WTC11 (cell line): Measurements from ENCODE around the gene ZNF821.

ENCODE experiments used
- ZNF121 ChIP-seq: sonication (generic); formaldehyde crosslinking; IDR thresholded peaks from 2 replicates; pipeline ENCODE4 v1.8.0; 2023; ENCODE audit warnings: missing genetic modification reagents
- TF ChIP-seq, protein P1 (sequence below): fragments of 200-600 bp; IDR thresholded peaks from 2 replicates; pipeline ENCODE4 v1.8.0; 2022; ENCODE audit warnings: antibody characterized with exemption
- TF ChIP-seq, protein P2 (sequence below): sonication (generic); formaldehyde crosslinking; conservative IDR thresholded peaks from 2 replicates; pipeline ENCODE4 v1.8.1; 2023; ENCODE audit warnings: mild to moderate bottlenecking, low read depth, missing genetic modification reagents, moderate library complexity

DNA sequence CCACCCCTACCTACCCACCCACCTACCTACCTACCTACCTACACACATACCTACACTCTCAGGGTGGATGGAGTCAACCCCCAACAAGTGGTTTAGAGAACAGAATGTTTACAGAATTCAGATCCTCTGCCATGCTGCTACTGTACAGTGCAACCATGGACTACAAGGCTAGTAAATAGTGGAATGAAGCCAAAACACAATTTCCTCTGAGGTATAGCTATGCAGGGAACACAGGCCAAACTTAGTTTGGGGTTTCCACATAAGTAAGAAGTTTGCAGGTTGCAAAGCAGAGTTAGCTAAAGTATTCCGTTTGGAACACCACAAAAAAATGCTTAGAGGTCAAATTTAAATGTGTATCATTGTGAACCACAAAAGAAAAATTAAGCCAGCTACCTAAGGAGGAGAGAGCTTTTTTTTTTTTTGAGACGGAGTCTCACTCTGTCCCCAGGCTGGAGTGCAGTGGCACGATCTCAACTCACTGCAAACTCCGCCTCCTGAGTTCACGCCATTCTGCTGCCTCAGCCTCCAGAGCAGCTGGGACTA lies 72.7 kb downstream of the ZNF821 start:
- TF ChIP-seq, protein P1, sequence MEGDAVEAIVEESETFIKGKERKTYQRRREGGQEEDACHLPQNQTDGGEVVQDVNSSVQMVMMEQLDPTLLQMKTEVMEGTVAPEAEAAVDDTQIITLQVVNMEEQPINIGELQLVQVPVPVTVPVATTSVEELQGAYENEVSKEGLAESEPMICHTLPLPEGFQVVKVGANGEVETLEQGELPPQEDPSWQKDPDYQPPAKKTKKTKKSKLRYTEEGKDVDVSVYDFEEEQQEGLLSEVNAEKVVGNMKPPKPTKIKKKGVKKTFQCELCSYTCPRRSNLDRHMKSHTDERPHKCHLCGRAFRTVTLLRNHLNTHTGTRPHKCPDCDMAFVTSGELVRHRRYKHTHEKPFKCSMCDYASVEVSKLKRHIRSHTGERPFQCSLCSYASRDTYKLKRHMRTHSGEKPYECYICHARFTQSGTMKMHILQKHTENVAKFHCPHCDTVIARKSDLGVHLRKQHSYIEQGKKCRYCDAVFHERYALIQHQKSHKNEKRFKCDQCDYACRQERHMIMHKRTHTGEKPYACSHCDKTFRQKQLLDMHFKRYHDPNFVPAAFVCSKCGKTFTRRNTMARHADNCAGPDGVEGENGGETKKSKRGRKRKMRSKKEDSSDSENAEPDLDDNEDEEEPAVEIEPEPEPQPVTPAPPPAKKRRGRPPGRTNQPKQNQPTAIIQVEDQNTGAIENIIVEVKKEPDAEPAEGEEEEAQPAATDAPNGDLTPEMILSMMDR: no peak
- no peak for TF ChIP-seq ZNF121 (CRISPR knock-in tag)
- TF ChIP-seq, protein P2, sequence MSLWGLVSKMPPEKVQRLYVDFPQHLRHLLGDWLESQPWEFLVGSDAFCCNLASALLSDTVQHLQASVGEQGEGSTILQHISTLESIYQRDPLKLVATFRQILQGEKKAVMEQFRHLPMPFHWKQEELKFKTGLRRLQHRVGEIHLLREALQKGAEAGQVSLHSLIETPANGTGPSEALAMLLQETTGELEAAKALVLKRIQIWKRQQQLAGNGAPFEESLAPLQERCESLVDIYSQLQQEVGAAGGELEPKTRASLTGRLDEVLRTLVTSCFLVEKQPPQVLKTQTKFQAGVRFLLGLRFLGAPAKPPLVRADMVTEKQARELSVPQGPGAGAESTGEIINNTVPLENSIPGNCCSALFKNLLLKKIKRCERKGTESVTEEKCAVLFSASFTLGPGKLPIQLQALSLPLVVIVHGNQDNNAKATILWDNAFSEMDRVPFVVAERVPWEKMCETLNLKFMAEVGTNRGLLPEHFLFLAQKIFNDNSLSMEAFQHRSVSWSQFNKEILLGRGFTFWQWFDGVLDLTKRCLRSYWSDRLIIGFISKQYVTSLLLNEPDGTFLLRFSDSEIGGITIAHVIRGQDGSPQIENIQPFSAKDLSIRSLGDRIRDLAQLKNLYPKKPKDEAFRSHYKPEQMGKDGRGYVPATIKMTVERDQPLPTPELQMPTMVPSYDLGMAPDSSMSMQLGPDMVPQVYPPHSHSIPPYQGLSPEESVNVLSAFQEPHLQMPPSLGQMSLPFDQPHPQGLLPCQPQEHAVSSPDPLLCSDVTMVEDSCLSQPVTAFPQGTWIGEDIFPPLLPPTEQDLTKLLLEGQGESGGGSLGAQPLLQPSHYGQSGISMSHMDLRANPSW (CRISPR knock-in tag): no peak
